Gastrocnemius medialis (tissue), 4 donors: ENCODE measurements around the gene PLCL1.

Experiments used
- POLR2A ChIP-seq, 2 donors: fragments of 450-650 bp; IDR thresholded peaks; one replicate each; pipeline ENCODE4 v1.6.1; 2017; ENCODE audit warnings: antibody characterized with exemption in 2 of 2, mild to moderate bottlenecking in 2 of 2, moderate library complexity in 2 of 2
- TF ChIP-seq, protein P1 (sequence below), 5 experiments: fragments of 450-650 bp in 3 of 5; fragments of 200-600 bp in 2 of 5; sonication (generic) in 2 of 5; IDR thresholded peaks in 4 of 5; conservative IDR thresholded peaks in 1 of 5; 1 replicate in 4 of 5; 2 replicates in 1 of 5; pipeline ENCODE4 v1.5.1; 2016 to 2019; ENCODE audit warnings: antibody characterized with exemption in 5 of 5, mild to moderate bottlenecking in 3 of 5, moderate library complexity in 3 of 5

DNA sequence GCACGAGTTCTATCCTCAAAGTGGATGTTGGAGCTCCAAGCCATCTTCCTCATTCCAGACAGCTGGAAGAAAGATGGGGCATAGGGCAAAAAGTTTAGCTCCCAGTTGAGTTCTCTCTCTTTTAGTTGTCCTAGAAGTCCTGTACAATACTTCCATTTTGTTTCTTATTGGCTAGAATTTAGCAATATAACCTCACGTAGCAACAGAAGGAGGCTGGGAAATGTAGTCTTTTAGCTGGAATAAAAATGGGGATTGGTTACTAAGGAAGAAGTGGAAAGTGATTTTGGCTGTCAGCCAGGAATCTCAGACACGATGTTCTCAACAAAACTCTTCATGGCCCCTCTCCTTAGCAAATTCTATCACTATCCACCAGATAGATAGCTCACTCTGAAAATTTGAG is 79.9 kb downstream of the PLCL1 start:
- no peak for TF ChIP-seq POLR2A (IDR thresholded peaks at IDR 0.05)
- TF ChIP-seq, protein P1, sequence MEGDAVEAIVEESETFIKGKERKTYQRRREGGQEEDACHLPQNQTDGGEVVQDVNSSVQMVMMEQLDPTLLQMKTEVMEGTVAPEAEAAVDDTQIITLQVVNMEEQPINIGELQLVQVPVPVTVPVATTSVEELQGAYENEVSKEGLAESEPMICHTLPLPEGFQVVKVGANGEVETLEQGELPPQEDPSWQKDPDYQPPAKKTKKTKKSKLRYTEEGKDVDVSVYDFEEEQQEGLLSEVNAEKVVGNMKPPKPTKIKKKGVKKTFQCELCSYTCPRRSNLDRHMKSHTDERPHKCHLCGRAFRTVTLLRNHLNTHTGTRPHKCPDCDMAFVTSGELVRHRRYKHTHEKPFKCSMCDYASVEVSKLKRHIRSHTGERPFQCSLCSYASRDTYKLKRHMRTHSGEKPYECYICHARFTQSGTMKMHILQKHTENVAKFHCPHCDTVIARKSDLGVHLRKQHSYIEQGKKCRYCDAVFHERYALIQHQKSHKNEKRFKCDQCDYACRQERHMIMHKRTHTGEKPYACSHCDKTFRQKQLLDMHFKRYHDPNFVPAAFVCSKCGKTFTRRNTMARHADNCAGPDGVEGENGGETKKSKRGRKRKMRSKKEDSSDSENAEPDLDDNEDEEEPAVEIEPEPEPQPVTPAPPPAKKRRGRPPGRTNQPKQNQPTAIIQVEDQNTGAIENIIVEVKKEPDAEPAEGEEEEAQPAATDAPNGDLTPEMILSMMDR (IDR thresholded peaks at IDR 0.05 in 4 of 5, conservative IDR thresholded peaks at IDR 0.05 in 1 of 5), result no peak
